Head of caudate nucleus (tissue), 42 donors: ENCODE results near the gene KCNIP2.
A peak's percentile ranks its signal among the peaks of the same experiment; 100 is the strongest.

Experiments
- DNase-seq, 42 donors: peaks; one replicate each; pipeline versions ENCODE4 v3.0.0 to v3.0.0-alpha.2; 2020 to 2021; ENCODE audit warnings: mixed read lengths in 7 of 42
- intact Hi-C: fragments of 100-400 bp; cut with DNase I; formaldehyde crosslinking; loops from one replicate; pipeline ENCODE4 v1.15.0; 2022

The KCNIP2 gene

GRCh38 chr10:101777619-101778145 is 65.9 kb downstream of the KCNIP2 start:
- DNase-seq = peak in 4 of 42 donors; percentile 11 to 26 (median 17)
- intact Hi-C loops = no loop called here

GRCh38 chr10:101776161-101776817 is 67.3 kb downstream of the KCNIP2 start:
- peak in 5 of 42 donors; percentile 3 to 25 (median 10) for DNase-seq
- intact Hi-C loops = no loop called here
